Stimulated activated CD8-positive, alpha-beta memory T cell treated with anti-CD3 and anti-CD28 coated beads, Interleukin-2, amount 100 ng/mL, for 1 hour (primary cell): ENCODE data around the gene NLRP10.

Experiments
- DNase-seq, 2 donors: peaks; one replicate each; pipeline ENCODE4 v3.0.0-alpha.2; 2020; ENCODE audit warnings: low read depth in 2 of 2

The NLRP10 gene

GRCh38 chr11:7977232-7977917 is 12.1 kb upstream of the NLRP10 start:
- no peak for DNase-seq

GRCh38 chr11:7974668-7975067 is 9.4 kb upstream of the NLRP10 start:
- no peak for DNase-seq

- DNase-seq = no peak
Measured at GRCh38 chr11:7973011-7973410, 7.8 kb upstream of the NLRP10 start.

DNA sequence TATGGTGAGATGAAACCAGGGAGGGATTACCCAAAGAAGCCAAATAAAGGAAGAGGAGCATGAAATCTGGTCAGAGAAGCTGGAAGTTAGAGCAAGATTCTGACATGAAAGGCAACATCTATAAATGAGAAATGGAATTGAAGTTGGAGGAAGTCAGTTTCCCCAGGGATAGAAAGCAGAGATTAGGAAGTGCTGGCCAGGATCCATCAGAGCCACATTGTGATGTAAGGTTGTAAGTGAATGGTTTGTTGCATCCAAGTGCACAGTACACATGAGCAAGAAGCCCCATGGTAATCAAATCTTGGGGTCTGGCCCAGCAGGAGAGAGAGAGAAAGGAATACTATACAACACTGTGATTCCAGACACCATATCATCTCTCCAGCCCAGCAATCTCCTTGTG is 6.6 kb upstream of the NLRP10 start:
- no peak for DNase-seq

DNA sequence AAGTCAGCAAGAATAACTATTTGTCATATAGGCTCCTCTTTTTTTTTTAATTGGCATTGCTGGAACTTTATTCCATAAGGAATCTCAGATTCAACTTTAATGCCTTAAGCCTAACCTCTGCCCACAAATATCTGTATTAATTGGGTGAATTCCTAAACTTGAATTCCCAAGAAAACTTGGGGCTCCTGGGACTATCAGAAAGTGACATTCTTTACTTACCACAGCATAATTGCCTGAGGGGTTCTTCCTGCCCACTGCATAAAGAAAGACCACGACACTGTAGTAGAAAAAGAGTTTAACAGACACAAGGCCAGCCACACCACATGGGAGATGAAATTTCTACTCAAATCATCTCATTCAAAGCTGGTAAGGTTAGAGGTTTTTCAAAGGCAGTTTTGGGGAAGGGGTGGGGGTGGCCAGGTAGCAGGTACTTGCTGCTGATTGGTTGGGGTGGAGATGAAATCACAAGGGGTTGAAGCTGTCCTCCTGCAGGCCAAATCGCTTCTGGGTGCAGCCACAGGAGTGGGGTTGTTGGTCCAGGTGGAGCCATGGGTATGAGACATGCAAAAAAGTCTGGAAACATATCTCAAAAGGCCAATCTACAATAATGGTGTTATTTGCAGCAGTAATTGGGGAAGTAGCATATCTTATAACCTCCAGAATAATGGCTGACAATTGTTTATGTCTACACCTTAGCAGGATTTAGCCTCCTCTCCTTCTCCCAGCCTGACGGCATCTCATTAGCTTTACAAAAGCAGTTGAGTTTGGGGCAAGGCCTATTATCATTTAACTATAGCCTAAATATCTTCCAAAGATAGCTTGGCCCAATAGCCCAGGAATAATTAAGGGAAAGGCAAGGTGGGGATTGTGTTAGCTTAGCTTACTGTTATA is 4.8 kb upstream of the NLRP10 start:
- DNase-seq = no peak

GRCh38 chr11:7968686-7969085 is 3.4 kb upstream of the NLRP10 start:
- DNase-seq = no peak

GRCh38 chr11:7967826-7968225 is 2.6 kb upstream of the NLRP10 start:
- no peak for DNase-seq

DNA sequence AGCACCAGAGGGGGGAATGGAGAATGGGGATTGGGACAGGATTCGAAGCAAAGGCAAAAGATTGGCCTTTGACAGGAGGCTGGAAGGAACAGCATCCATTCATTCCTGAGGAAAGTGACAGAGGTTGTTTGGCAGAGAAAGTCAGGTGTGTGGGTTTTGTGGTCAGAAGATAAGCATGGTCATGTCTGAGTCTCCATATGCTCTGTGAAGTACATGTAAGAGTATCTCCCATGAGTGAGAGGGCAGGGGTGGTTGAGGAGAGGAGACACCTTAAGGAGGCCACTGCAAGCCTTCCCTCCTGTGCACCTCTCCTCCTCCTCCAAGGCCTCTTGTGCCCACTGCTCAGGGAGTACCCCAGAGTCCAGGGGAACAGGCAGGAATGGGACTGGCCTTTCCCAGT is 1.9 kb upstream of the NLRP10 start:
- DNase-seq = no peak

- no peak for DNase-seq
Measured at GRCh38 chr11:7964873-7965272, 374 bp downstream of the NLRP10 start.

DNA sequence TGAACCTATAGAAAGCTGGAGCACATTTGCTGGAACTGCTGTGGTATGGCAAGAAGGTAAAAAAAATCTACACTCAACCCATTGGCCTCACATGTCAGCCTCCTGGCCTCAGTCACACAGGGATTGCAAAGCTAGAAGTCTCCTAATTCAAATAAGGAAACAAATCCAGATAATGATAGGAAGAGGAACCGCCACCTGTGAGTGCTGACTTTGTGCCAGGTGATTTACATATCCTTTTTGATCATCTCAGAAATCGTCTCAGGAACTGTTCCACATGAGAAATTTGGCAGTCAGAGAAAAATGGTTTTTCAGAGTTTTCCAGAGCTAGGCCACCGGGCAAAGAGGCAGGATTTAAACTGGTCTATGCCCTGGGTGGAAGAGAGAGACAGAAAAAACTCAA is 986 bp downstream of the NLRP10 start:
- no peak for DNase-seq

DNA sequence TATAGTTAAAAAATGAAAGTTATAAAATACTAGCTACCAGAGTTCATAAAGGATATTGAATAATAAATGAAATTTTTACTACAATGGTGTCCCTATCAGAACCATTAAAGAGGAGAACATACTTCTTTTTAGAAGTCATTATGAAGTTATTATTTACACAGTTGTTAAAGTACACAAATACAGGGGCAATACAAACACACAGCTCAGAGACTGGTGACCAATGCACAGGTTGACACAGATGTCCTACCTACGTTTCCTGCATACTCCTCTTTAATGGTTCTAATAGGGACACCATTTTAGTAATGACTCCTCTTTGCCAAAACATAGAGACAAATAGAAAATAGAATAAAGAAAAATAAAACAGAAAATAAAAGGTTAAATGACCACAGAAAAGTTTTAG is 10.1 kb downstream of the NLRP10 start:
- no peak for DNase-seq

DNA sequence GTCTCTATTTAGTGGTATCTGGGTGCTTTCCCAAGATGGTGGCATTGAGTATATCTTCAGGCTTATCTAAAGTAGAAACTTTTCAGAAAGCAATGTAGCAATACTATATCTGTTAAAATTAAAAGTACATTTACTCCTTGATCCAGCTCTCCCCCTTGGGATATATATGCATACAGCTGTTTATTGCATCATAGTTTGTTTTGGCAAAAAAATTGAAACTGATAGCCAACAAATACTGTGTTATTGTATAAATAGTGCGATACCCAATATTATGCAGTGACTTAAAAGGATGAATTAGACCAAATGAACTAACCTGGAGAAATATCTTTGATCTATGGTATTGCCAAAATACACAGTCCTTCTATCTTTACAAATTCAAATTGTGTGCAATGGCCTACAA is 15.3 kb downstream of the NLRP10 start:
- DNase-seq = no peak

DNA sequence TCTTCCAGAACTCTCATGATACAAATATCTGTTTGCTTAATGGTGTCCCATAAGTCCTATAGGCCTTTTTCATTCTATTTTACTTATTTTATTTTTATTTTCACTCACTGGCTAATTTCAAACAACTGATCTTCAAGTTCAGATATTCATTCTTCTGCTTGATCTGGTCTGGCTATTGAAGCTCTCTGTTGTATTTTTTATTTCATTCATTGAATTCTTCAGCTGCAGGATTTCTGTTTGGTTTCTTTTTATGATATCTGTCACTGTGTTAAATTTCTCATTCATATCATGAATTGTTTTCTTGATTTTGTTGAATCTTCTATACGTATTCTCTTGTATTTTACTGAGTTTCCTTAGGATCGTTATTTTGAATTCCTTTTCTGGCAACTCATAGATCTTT is 21.1 kb downstream of the NLRP10 start:
- DNase-seq = no peak

DNA sequence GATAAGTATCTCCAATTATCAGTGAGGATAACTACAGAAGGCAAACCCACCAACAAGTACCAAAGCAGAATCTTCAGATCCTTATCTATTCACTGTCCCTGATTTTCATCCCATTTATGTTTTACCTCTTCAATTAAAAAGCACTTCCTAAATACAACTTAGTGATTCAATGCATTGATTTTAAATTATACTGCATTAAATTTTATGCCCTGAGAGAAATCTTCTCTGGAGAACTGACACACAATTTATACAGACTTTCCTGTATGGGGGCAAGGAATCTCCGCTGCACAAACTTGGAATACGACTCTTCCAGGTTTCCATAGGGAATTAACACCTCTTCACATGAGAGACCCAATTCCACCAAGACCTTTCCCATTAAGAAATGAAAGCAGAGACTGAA is 23.6 kb downstream of the NLRP10 start, which contains the start of gene OR10A3:
OR10A3 (minus strand) TSS at position 101 of the 400 bp plus-strand sequence. CDS start 2,188 bp downstream, outside the sequence.
- DNase-seq = no peak

DNA sequence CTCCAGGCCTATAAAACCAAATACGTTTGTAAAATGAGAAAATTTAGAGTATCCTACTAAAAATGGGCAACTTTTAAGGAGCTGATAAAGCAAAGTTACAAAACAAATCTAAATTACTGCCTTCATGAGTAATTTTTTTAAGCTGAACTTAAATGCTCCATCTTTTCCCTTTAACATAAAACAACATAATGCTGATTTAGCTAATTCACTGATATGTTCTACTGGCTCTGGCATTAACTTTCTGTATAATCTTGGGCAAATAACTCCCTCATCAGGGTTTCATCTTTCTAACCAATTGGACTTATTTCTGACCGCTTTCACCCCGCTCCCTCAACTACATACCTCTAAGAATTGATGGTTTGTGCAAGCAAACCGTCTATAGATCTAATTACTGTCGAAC is 24.1 kb downstream of the NLRP10 start:
- DNase-seq = no peak

DNA sequence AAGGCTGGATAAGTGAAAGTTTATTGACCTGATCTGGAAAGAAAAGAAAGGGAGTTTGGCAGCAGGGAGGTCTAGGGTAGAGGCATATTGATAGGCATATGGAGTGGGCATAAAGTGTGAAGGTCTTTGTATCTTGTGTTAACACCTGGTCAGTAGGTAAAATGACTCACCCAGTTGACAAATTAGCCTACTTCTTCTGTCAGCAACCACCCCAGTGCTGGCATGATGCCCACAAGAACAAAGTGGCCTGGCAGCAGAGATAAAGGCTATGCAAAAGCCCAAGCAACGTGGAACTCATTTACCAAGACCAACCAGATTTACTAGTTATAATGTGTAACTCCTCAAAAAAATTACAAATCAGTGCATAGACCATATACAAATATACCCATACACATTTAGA is 28.6 kb downstream of the NLRP10 start:
- DNase-seq = no peak

- DNase-seq = no peak
Measured at GRCh38 chr11:7931168-7931567, 34.1 kb downstream of the NLRP10 start, which contains the start of gene OR10A6. Gene OR10A6 (minus strand): TSS chr11:7931268. CDS start chr11:7928662, 2,606 bp downstream.

- no peak for DNase-seq
Measured at GRCh38 chr11:7927635-7928034, 37.6 kb downstream of the NLRP10 start.

- DNase-seq = no peak
Measured at GRCh38 chr11:7924536-7924935, 40.7 kb downstream of the NLRP10 start.

DNA sequence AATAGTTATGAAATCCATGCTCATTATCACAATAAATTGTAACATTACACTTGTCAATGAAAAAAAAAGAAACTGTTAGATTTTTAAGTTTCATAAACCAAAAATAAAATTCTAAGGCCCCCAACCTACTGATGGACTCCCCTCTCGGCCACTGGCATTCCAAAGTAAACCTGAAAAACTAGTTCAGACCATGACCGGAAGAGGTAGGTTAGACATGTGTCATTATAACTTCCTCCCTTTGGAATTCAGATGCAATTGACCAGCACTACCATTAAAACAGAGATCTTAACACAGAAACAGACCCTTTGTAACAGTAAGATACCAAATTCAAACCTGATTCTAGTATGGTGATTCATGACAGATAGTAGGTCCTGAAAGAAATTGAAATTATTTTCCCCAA is 47.1 kb downstream of the NLRP10 start:
- DNase-seq = no peak
